Measurements from ENCODE around the gene ZNF385C. TPM values are rescaled to one million over a fixed set of nuclear protein-coding genes. Genes with fewer than 3 reads are reported as not detected.

ZNF385C gene
- total and polyA plus RNA-seq, 2 of the 13 experiments (the other 11 are each of a cell fraction or from before 2014, with no cell fraction given), result 2.3 to 6.1 TPM

DNA sequence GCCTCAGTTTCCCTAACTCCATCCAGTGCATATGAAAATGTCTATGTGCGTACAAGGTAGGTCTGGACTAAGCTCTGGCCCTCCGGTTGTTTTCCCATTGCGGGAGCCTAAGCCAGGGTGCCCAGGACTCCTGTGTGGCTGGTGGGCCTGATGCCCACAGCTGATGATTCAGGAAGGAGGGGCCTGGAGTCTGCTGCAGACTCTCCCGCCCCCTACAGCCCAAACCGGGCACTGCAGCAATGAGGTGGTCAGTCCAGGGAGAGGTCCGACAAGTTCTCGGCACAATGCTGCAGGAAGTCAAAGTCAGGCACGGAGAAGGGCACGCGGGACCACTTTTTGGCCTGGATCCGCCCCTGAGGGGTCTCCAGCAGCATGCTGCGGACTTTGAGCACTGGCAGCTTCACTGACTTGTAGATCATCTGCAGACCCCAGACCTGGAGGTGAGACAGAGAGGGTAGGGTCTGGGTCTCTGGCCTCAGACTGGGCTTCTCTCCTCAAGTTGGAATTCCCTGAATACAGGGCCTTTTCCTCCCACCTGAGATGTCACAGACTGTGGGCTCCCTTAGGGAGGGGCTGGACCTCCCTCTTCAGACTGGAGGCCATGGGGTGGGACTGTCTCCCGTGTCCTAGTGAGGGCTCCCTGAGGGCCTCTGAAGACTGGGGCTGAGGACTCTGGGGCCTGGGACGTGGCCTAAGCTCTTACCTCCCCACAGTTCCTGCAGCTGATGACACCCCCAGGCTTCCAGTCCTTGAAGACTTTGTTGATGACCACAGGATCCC, 3.4 kb upstream of the ZNF385C start (continued):
- TF ChIP-seq, protein P1, sequence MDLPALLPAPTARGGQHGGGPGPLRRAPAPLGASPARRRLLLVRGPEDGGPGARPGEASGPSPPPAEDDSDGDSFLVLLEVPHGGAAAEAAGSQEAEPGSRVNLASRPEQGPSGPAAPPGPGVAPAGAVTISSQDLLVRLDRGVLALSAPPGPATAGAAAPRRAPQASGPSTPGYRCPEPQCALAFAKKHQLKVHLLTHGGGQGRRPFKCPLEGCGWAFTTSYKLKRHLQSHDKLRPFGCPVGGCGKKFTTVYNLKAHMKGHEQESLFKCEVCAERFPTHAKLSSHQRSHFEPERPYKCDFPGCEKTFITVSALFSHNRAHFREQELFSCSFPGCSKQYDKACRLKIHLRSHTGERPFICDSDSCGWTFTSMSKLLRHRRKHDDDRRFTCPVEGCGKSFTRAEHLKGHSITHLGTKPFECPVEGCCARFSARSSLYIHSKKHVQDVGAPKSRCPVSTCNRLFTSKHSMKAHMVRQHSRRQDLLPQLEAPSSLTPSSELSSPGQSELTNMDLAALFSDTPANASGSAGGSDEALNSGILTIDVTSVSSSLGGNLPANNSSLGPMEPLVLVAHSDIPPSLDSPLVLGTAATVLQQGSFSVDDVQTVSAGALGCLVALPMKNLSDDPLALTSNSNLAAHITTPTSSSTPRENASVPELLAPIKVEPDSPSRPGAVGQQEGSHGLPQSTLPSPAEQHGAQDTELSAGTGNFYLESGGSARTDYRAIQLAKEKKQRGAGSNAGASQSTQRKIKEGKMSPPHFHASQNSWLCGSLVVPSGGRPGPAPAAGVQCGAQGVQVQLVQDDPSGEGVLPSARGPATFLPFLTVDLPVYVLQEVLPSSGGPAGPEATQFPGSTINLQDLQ (CRISPR knock-in tag; IDR thresholded peaks at IDR 0.05), result no peak
- no peak for TF ChIP-seq ZNF547 (CRISPR knock-in tag; IDR thresholded peaks at IDR 0.05)
- 0 out of 2 replicates have a peak, but pooled peaks have one; percentile 49 for TF ChIP-seq MZF1 (CRISPR knock-in tag; IDR thresholded peaks at IDR 0.05; ENCODE audit: borderline replicate concordance)
- TF ChIP-seq ETS1 (CRISPR knock-in tag; IDR thresholded peaks at IDR 0.05), result no peak
- TF ChIP-seq ATF6 (CRISPR knock-in tag; conservative IDR thresholded peaks at IDR 0.05), result no peak
- peak; percentile 69 for TF ChIP-seq ZNF768 (CRISPR knock-in tag; IDR thresholded peaks at IDR 0.05)
- TF ChIP-seq, protein P2, sequence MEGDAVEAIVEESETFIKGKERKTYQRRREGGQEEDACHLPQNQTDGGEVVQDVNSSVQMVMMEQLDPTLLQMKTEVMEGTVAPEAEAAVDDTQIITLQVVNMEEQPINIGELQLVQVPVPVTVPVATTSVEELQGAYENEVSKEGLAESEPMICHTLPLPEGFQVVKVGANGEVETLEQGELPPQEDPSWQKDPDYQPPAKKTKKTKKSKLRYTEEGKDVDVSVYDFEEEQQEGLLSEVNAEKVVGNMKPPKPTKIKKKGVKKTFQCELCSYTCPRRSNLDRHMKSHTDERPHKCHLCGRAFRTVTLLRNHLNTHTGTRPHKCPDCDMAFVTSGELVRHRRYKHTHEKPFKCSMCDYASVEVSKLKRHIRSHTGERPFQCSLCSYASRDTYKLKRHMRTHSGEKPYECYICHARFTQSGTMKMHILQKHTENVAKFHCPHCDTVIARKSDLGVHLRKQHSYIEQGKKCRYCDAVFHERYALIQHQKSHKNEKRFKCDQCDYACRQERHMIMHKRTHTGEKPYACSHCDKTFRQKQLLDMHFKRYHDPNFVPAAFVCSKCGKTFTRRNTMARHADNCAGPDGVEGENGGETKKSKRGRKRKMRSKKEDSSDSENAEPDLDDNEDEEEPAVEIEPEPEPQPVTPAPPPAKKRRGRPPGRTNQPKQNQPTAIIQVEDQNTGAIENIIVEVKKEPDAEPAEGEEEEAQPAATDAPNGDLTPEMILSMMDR (CRISPR knock-in tag; IDR thresholded peaks at IDR 0.05), result peak; percentile 99
- peak; percentile 69; the same call in 1 of the 2 replicates for TF ChIP-seq MIXL1 (CRISPR knock-in tag; IDR thresholded peaks at IDR 0.05)
- TF ChIP-seq STAG1 (CRISPR knock-in tag; IDR thresholded peaks at IDR 0.05), result peak; percentile 99
- TF ChIP-seq, protein P3, sequence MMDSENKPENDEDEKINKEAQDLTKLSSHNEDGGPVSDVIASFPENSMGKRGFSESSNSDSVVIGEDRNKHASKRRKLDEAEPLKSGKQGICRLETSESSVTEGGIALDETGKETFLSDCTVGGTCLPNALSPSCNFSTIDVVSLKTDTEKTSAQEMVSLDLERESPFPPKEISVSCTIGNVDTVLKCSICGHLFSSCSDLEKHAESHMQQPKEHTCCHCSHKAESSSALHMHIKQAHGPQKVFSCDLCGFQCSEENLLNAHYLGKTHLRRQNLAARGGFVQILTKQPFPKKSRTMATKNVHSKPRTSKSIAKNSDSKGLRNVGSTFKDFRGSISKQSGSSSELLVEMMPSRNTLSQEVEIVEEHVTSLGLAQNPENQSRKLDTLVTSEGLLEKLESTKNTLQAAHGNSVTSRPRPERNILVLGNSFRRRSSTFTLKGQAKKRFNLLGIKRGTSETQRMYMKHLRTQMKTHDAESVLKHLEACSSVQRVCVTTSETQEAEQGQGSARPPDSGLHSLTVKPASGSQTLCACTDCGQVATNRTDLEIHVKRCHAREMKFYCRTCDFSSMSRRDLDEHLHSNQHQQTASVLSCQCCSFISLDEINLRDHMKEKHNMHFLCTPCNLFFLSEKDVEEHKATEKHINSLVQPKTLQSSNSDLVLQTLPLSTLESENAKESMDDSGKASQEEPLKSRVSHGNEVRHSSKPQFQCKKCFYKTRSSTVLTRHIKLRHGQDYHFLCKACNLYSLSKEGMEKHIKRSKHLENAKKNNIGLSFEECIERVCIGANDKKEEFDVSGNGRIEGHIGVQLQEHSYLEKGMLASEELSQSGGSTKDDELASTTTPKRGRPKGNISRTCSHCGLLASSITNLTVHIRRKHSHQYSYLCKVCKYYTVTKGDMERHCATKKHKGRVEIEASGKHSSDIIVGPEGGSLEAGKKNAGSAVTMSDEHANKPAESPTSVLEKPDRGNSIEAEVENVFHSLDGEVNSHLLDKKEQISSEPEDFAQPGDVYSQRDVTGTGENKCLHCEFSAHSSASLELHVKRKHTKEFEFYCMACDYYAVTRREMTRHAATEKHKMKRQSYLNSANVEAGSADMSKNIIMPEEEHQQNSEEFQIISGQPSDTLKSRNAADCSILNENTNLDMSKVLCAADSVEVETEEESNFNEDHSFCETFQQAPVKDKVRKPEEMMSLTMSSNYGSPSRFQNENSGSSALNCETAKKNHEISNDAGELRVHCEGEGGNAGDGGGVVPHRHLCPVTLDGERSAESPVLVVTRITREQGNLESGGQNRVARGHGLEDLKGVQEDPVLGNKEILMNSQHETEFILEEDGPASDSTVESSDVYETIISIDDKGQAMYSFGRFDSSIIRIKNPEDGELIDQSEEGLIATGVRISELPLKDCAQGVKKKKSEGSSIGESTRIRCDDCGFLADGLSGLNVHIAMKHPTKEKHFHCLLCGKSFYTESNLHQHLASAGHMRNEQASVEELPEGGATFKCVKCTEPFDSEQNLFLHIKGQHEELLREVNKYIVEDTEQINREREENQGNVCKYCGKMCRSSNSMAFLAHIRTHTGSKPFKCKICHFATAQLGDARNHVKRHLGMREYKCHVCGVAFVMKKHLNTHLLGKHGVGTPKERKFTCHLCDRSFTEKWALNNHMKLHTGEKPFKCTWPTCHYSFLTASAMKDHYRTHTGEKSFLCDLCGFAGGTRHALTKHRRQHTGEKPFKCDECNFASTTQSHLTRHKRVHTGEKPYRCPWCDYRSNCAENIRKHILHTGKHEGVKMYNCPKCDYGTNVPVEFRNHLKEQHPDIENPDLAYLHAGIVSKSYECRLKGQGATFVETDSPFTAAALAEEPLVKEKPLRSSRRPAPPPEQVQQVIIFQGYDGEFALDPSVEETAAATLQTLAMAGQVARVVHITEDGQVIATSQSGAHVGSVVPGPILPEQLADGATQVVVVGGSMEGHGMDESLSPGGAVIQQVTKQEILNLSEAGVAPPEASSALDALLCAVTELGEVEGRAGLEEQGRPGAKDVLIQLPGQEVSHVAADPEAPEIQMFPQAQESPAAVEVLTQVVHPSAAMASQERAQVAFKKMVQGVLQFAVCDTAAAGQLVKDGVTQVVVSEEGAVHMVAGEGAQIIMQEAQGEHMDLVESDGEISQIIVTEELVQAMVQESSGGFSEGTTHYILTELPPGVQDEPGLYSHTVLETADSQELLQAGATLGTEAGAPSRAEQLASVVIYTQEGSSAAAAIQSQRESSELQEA (CRISPR knock-in tag; IDR thresholded peaks at IDR 0.05; ENCODE audit: not compliant biosample characterization), result no peak
- TF ChIP-seq TP53 (CRISPR knock-in tag; conservative IDR thresholded peaks at IDR 0.05), result no peak
- TF ChIP-seq ZSCAN20 (CRISPR knock-in tag; IDR thresholded peaks at IDR 0.05; ENCODE audit: borderline replicate concordance), result no peak
